ENCODE results near the gene GTF2E1.

GRCh38 chr3:120773932-120774331 is 31.4 kb downstream of the GTF2E1 start:
- TF ChIP-seq CTCF (IDR thresholded peaks at IDR 0.05) (no peak), EZH2 (IDR thresholded peaks at IDR 0.05) (no peak)
